HUES6 (cell line): Measurements from ENCODE around the gene MGARP.
"Not testable (repeated sequence)": the region's sequence is repeated elsewhere in the genome, so short reads cannot be mapped to it uniquely, and the experiment has no call there.

Source experiments
- H3K27ac ChIP-seq: 2 replicates; pipeline ENCODE4 v1.7.0; 2013; ENCODE audit warnings: low read depth, mild to moderate bottlenecking, low read length, inconsistent platforms
- H3K27me3 ChIP-seq: 2 replicates; pipeline ENCODE4 v1.6.1; 2013; ENCODE audit warnings: low read length; ENCODE audit not compliant: control insufficient read depth, insufficient read depth
- H3K36me3 ChIP-seq: 2 replicates; pipeline ENCODE4 v1.6.1; 2013; ENCODE audit warnings: low read length; ENCODE audit not compliant: control insufficient read depth, insufficient read depth
- H3K4me1 ChIP-seq: 2 replicates; pipeline ENCODE4 v1.6.1; 2013; ENCODE audit warnings: low read length; ENCODE audit not compliant: control insufficient read depth, insufficient read depth
- H3K4me3 ChIP-seq: 2 replicates; pipeline ENCODE4 v1.5.1; 2013; ENCODE audit warnings: low read depth, low read length
- H3K9ac ChIP-seq: one replicate; pipeline ENCODE4 v1.6.1; 2013; ENCODE audit warnings: mild to moderate bottlenecking, low read length
- H3K9me3 ChIP-seq: 2 replicates; pipeline ENCODE4 v1.6.1; 2013; ENCODE audit warnings: low read depth, low read length; ENCODE audit not compliant: control insufficient read depth, insufficient read depth

The MGARP gene

DNA sequence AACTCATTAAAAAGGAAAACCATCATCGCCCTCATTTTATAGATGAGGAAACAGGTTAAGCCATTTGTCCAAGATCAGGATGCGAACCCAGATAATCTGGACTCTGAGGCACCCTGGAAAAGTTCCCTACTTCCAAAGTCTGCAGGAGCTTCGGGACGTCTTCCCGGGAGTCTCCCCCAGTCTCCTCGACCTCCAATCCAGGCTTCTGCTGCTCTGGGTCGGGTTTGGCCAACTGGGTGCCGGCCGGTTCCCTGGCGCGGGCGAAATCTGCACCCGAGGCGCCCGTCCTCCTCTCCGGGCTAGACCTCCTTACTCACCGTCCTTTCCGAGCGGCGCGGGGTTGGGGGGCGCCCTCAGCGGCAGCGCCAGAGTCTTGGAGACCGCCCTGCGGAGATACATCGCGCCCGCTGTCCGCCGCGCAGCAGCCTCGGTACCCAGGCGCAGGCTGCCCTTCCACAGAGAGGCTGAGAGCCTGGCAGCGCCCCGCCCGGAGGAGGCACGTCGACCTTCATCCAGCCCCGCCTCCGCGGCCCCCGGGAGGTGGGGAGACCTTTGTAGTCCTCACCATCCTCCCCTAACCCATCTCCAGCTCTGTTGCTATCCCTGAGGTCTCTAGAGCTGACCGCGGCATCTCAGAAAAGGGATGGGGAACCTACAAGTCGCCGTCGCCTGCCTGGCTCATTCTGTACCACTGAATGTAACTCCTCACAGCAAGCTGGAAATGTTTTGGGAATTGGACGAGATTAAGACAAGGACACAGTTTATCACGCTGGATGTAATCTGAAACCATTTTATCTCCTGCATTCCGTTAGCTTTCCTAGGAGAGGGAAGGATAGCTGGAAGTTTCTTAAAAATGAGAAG, at the start of gene MGARP:
Gene MGARP (minus strand): TSS at position 466 of the 861 bp plus-strand sequence. CDS start 67 bp downstream, at position 399.
- Histone ChIP-seq H3K4me1 (peaks cover 6% of the 10 kb centered on the region), H3K27ac (no peak within 1 kb of the TSS), H3K36me3 (no peaks in the 10 kb centered on the region), H3K4me3 (peak within 1 kb of the TSS; percentile 65), H3K9ac (peak within 1 kb of the TSS; percentile 31), H3K27me3 (peaks cover 42% of the 10 kb centered on the region), H3K9me3 (0 out of 2 replicates have a peak, but pooled peaks cover 5% of the 10 kb centered on the region)

GRCh38 chr4:139329665-139330200, 49.7 kb upstream of the MGARP start:
- Histone ChIP-seq H3K4me1 (peaks cover 3% of the 10 kb centered on the region; the same call in 1 of the 2 replicates), H3K36me3 (peaks cover 21% of the 10 kb centered on the region), H3K9ac (no peak overlapping the region), H3K27me3 (no peaks in the 10 kb centered on the region), H3K27ac (no peak overlapping the region), H3K9me3 (no peaks in the 10 kb centered on the region), H3K4me3 (no peak overlapping the region)

DNA sequence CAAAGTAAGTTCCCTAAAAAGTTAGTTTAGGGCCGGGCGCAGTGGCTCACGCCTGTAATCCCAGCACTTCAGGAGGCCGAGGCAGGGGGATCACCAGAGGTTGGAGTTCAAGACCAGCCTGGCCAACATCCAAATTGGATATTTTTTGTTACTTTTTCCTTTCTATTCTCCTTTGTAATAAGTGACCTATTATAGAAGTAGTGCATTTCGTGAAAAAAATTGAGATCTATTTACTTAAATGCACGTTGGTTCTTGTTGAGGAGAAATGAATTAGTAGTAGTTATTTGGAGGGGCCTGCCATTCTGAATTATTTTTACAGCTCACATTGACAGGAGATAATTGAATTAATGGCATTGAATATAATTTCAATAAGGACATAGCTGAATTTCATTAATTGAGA, 44.6 kb upstream of the MGARP start:
- no peak overlapping the region for H3K4me3 ChIP-seq
- H3K36me3 ChIP-seq = peaks cover 7% of the 10 kb centered on the region; the same call in 1 of the 2 replicates
- no peaks in the 10 kb centered on the region for H3K27me3 ChIP-seq
- H3K9ac ChIP-seq = no peak overlapping the region
- no peak overlapping the region for H3K27ac ChIP-seq
- 0 out of 2 replicates have a peak, but pooled peaks cover 2% of the 10 kb centered on the region for H3K9me3 ChIP-seq
- H3K4me1 ChIP-seq = peaks cover 3% of the 10 kb centered on the region; the same call in 1 of the 2 replicates

DNA sequence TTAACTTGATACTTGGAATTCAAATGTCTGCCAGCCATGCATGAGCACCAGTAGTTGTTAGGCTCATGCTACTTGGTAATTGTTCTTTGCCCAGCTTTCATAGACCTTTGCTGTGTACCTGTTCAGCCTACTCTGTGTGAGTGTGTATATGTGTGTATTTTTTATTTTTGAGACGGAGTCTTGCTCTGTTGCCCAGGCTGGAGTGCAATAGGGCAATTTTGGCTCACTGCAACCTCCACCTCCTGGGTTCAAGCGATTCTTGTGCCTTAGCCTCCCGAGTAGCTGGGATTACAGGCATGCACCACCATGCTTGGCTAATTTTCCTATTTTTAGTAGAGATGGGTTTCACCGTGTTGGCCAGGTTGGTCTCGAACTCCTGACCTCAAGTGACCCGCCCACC, 42.5 kb upstream of the MGARP start:
- not testable (repeated sequence) for H3K36me3 ChIP-seq, H3K4me1 ChIP-seq, H3K4me3 ChIP-seq, H3K27ac ChIP-seq, H3K9me3 ChIP-seq, H3K27me3 ChIP-seq, H3K9ac ChIP-seq

DNA sequence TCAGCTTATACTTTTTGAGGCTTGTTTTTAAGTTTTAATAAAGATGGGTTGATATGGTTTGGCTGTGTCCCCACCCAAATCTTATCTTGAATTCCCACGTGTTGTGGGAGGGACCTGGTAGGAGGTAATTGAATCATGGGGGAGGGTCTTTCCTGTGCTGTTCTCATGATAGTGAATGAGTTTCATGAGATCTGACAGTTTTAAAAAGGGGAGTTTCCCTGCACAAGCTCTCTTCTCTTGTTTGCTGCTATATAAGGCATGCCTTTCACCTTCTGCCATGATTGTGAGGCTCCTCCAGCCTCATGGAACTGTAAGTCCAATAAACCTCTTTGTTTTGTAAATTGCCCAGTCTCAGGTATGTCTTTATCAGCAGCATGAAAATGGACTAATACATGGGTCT, 42.0 kb upstream of the MGARP start:
- H3K4me3 ChIP-seq = not testable (repeated sequence)

GRCh38 chr4:139319571-139319970, 39.5 kb upstream of the MGARP start:
- no peaks in the 10 kb centered on the region; the same call in 1 of the 2 replicates for H3K36me3 ChIP-seq
- no peak overlapping the region for H3K4me3 ChIP-seq
- no peak overlapping the region for H3K27ac ChIP-seq
- H3K9ac ChIP-seq = no peak overlapping the region
- H3K4me1 ChIP-seq = peaks cover 20% of the 10 kb centered on the region
- H3K9me3 ChIP-seq = peaks cover 4% of the 10 kb centered on the region; the same call in 1 of the 2 replicates
- no peaks in the 10 kb centered on the region for H3K27me3 ChIP-seq

More for the DNA sequence above, 42.0 kb upstream of the MGARP start:
- H3K9me3 ChIP-seq, H3K4me1 ChIP-seq, H3K27ac ChIP-seq, H3K27me3 ChIP-seq, H3K9ac ChIP-seq, H3K36me3 ChIP-seq: not testable (repeated sequence)

- peaks cover 3% of the 10 kb centered on the region; the same call in 1 of the 2 replicates for H3K36me3 ChIP-seq
- H3K4me1 ChIP-seq = peaks cover 35% of the 10 kb centered on the region
- peaks cover 4% of the 10 kb centered on the region; the same call in 1 of the 2 replicates for H3K9me3 ChIP-seq
- no peak overlapping the region for H3K27ac ChIP-seq
- H3K4me3 ChIP-seq = no peak overlapping the region
- H3K9ac ChIP-seq = no peak overlapping the region
- no peaks in the 10 kb centered on the region for H3K27me3 ChIP-seq
These were observed 37.6 kb upstream of the MGARP start for GRCh38 chr4:139317635-139318034.

DNA sequence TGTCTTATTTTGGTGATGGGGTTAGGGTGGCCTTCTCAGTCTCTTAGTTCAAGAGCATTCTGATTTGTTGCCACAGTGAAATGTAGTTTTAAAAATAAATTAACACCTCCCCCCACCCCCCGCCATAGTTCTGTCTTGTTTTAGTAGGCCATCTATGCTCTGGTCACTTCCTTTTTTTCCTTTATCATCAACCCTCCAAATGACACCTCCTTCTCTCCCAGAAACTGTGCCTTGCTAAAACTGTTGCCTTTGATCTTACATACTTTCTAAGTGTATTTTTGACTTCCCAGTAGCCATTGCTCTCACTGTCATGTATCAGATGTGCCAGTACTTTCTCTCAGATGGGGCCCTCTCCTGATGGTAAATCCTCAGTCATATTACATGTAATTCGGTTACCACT, 36.7 kb upstream of the MGARP start:
- Histone ChIP-seq H3K36me3 (peaks cover 3% of the 10 kb centered on the region; the same call in 1 of the 2 replicates), H3K4me1 (peaks cover 35% of the 10 kb centered on the region), H3K9ac (no peak overlapping the region), H3K27me3 (no peaks in the 10 kb centered on the region), H3K27ac (no peak overlapping the region), H3K4me3 (no peak overlapping the region), H3K9me3 (peaks cover 4% of the 10 kb centered on the region; the same call in 1 of the 2 replicates)

DNA sequence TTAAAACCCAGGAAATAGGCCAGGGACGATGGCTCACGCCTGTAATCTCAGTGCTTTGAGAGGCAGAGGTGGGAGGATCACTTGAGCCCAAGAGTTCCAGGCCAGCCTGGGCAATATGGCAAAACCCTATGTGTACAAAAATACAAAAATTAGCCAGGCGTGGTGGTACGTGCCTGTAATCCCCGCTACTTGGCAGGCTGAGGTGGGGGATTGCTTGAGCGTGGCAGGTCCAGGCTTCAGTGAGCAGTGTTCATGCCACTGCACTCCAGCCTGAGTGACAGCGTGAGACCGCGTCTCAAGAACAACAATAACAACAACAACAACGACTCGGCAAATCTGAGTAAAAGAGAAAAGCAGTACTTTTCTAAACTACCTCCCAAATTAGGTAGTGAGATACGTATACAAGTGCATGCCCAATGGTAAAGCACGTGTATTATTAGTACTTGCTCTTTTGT, 35.2 kb upstream of the MGARP start:
- Histone ChIP-seq H3K4me3 (no peak overlapping the region), H3K36me3 (peaks cover 5% of the 10 kb centered on the region), H3K4me1 (peaks cover 35% of the 10 kb centered on the region), H3K27me3 (no peaks in the 10 kb centered on the region), H3K27ac (no peak overlapping the region), H3K9me3 (peaks cover 2% of the 10 kb centered on the region; the same call in 1 of the 2 replicates), H3K9ac (no peak overlapping the region)

DNA sequence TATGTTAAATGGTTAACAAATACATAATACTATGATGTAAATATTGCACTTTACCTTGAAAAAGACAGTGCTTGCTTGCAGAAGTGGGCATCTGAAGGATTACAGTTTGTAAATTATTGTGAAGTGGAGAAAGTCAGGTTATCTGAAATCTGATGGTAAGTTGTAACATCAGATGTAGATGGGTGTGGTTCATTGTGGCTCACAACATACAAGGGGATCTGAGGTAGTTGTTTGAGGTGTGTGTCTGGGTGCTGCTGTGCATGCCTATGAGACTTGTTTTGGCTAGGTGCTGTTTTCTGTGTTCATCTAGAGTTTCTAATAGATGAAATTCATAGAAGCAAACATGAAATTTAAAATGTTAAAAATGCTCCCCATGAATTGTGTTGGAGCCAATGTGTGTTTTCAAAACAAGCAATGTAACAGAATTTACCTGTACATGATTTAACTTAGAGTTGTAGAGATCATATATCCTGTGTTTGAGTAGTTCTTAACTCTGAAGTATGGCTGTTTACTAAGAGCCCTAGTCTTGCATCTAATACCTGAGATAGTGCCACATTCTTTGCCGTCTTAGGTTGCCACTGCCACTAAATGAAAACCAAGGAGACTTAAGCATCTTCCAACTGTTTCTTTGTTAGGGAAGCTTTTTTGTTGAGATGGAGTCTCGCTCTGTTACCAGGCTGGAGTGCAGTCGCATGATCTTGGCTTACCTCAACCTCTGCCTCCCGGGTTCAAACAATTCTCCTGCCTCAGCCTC, 34.2 kb upstream of the MGARP start:
- Histone ChIP-seq H3K4me1 (peaks cover 35% of the 10 kb centered on the region), H3K9me3 (peaks cover 2% of the 10 kb centered on the region; the same call in 1 of the 2 replicates), H3K9ac (no peak overlapping the region), H3K4me3 (no peak overlapping the region), H3K27me3 (no peaks in the 10 kb centered on the region), H3K27ac (no peak overlapping the region; the same call in 1 of the 2 replicates), H3K36me3 (peaks cover 5% of the 10 kb centered on the region)
